ENCODE measurements around the gene EIF4G3.

- TF ChIP-seq POLR2A (IDR thresholded peaks at IDR 0.05; ENCODE audit: low read depth, low read length) (no peak), POLR2AphosphoS5 (IDR thresholded peaks at IDR 0.05; ENCODE audit: low read depth, low read length) (no peak)
These were observed 11.1 kb downstream of the EIF4G3 start for GRCh38 chr1:21165646-21166045.
